22Rv1 (cell line): ENCODE measurements around the gene GPC6.

Experiments used
- H3K27ac ChIP-seq: fragments of 450-650 bp; 2 replicates; pipeline ENCODE4 v1.5.1; 2017
- ZFX ChIP-seq: fragments of 450-650 bp; IDR thresholded peaks from 2 replicates; pipeline ENCODE4 v1.6.1; 2017; ENCODE audit warnings: antibody characterized with exemption, borderline replicate concordance
- TF ChIP-seq, protein P1 (sequence below): fragments of 450-650 bp; IDR thresholded peaks from 2 replicates; pipeline ENCODE4 v1.5.1; 2017; ENCODE audit warnings: mild to moderate bottlenecking

The GPC6 gene

DNA sequence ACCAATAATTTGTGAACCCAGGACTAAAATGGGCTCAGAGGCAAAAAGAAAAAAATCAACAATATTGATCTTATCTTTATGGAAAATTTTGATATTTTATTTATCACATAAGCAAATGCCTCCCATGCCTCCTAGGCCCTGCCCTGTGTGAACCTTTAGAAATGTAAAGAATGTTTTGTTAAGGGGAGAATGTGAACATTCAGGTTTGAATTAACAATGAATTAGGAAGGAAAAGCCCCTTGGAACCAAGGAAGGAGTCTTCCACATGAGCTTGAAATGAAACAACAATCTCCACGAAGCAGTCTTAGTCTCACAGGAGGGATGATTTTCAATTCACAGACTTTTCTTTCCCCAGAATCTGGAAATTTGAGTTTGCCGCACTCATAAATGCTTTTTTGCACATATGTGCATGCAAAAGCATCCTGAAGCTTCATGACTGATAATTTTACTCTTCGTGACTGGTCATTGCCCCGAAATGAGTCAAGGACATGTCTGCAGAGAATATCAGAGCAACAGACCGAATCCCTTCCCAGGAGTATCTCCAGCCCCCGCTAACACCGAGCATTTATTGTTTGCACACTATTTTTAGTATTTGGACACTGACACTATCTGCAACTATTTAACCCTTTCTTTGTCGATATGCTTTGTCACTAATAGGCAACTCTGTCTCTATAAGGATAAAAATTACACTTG, 1117.7 kb downstream of the GPC6 start:
- peak overlapping the region; percentile 81 for H3K27ac ChIP-seq

DNA sequence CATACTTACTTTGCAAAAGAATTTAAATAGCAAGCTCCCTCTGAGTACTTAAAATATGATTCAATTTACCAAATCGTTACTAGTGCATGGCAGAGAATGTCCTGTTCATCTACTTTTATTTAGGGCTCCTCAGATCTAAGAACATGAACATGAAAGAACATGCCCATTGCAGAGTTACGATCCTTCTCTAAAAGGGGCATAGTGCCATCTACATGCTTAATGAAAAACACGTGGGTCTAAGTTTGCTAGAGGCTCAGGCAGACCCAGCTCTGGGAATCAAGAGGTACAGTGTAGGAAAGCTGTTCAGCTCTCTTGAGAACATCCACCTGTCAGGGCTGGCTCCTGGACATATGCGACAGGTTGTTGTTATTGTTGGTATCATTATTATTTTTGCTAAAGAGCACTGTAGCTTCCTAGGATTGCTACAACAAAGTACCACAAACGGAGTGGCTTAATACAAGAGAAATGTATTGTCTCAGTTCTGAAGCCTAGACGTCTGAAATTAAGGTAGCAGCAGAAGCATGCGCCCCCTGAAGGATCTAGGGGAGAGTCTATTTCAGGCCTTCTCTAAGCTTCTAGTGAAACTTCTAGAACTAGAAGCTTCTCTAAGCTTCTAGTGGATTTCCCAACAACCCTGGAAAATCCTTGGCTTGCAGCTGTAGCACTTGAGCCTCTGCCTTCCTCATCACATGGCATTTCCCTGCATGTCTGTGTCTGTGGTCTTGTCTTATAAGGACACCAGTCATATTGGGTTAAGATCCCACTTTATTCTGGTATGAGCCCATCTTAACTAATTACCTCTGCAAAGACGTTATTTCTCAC, 1119.0 kb downstream of the GPC6 start:
- peak overlapping the region; percentile 81 for H3K27ac ChIP-seq
- no peak for TF ChIP-seq ZFX
- TF ChIP-seq, protein P1, sequence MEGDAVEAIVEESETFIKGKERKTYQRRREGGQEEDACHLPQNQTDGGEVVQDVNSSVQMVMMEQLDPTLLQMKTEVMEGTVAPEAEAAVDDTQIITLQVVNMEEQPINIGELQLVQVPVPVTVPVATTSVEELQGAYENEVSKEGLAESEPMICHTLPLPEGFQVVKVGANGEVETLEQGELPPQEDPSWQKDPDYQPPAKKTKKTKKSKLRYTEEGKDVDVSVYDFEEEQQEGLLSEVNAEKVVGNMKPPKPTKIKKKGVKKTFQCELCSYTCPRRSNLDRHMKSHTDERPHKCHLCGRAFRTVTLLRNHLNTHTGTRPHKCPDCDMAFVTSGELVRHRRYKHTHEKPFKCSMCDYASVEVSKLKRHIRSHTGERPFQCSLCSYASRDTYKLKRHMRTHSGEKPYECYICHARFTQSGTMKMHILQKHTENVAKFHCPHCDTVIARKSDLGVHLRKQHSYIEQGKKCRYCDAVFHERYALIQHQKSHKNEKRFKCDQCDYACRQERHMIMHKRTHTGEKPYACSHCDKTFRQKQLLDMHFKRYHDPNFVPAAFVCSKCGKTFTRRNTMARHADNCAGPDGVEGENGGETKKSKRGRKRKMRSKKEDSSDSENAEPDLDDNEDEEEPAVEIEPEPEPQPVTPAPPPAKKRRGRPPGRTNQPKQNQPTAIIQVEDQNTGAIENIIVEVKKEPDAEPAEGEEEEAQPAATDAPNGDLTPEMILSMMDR = peak; percentile 30; the same call in 1 of the 2 replicates

More for the DNA sequence above, 1117.7 kb downstream of the GPC6 start:
- no peak for TF ChIP-seq ZFX
- TF ChIP-seq, protein P1 = no peak

DNA sequence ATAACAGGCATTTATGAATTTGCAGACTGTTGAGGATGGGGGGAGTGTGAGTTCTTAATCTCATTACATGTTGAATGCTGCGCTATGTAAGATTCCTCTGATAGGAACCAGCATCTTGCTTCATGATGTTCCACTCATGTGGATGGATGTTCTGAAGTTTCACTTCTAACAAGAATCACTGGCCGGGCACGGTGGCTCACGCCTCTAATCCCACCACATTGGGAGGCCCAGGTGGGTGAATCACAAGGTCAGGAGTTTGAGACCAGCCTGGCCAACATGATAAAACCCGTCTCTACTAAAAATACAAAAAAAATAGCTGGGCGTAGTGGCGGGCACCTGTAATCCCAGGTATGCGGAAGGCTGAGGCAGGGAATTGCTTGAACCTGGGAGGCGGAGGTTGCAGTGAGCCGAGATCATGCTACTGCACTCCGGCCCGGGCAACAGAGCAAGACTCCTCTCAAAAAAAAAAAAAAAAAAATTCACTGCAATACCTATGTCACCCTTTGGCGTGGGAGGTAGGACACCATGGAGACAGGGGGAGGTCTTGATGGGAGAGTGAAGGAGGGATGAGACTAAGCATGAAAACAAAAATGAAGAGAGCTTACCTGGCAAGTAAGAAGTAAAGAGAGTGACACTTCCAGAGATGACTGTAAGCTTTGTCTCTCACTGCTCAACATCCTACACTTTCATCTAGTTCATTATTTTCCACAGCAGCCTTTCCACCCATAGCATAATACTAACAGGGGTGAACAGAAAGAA, 1119.8 kb downstream of the GPC6 start:
- H3K27ac ChIP-seq = peak overlapping the region; percentile 81
- TF ChIP-seq ZFX = no peak
- TF ChIP-seq, protein P1 = no peak

DNA sequence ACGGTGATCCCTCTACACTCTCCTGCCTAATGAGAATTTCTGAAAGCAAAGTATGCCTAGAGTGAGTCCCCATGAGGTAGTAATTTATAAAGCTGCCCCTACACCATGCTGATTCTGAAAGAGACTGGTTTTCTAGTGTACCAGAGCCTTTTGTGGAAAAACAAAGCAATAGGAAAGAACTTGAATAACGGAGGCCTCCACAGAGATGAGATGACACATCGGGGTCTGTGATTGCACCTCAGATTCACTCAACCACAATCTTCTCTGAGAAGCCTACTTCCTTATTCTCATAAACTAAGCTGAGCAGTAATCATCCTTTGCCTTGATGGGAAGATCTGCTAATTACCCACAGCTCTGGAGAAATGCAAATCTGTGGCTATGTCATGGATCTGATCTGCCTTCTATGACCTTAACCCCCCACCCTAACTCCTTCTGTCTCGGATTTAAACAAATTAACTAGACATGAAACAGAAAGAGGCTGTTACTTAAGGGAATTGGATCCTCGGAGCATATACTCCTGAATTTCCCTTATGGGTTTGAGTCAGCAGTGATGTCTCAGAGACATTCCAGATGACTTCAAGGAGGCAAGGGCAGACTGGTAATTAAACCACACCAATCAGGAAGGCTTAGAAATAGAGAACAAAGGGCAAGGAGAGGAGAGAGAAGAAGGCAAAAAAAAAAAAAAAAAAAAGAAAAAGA, 1124.8 kb downstream of the GPC6 start:
- TF ChIP-seq, protein P1 = no peak
- TF ChIP-seq ZFX = no peak
- H3K27ac ChIP-seq = no peak overlapping the region

DNA sequence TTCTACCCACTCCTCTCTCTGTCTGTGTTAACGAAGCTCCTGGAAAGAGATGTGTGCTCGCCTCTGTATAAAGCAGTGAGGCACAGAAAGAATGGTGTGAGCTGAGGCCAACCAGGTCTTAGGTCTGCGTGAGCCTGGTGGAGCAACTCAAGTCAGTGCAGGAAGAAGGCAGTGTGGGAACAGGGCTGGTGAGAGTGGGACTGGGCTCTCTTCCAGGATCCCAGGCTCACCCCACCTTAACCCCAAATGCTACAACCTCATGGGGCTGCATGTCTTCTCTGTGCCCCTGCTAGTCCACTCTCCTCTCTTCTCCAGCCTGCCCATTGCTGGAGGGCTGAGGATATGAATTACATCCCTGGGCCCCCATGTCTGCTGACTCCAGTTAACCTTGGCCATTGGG, 1125.5 kb downstream of the GPC6 start:
- no peak overlapping the region for H3K27ac ChIP-seq
- TF ChIP-seq ZFX = no peak
- TF ChIP-seq, protein P1 = no peak

DNA sequence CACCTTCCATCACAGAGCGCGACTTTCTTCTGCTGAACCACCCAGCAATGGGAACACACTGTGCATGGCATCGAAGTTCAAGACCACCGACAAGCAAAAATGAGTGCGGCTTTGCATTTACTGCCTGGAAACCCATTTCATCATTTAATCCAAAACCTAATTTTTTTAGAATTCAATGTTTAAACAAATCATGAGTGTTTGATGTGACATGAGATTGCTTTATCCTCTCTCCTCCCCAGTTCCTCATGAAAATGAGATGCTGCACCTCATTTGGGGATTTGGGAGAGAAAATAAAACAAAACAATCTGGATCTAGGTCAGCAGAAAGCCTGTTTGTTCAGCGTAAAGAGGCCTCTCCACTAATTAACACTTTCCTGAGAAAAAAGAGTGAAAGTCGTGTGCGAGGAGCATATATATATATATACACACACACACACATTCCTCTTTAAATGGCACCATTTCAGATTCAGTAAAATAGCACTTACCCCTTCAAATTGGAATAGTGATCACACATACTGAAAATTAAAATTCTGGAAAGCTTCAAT, 1126.6 kb downstream of the GPC6 start:
- TF ChIP-seq ZFX = no peak
- TF ChIP-seq, protein P1 = no peak
- no peak overlapping the region for H3K27ac ChIP-seq
